HFF-Myc (cell line): ENCODE measurements around the gene ULBP2.
"Not testable (repeated sequence)": the region's sequence is repeated elsewhere in the genome, so short reads cannot be mapped to it uniquely, and the experiment has no call there.

Experiments used
- DNase-seq: peaks from one replicate; pipeline ENCODE4 v3.0.0-alpha.2; 2011; ENCODE audit warnings: low read depth; ENCODE audit errors: extremely low read depth
- H3K4me3 ChIP-seq: replicated peaks from 2 replicates; pipeline ENCODE4 v1.5.1; 2011; ENCODE audit warnings: low read depth, mild to moderate bottlenecking, control low read depth, low read length
- TF ChIP-seq, protein P1 (sequence below): IDR thresholded peaks from 2 replicates; pipeline ENCODE4 v1.5.1; 2012; ENCODE audit warnings: mild to moderate bottlenecking, low read depth, low read length, control low read depth; ENCODE audit errors: missing control alignments

Gene ULBP2

GRCh38 chr6:149939356-149939648, 2.5 kb upstream of the ULBP2 start:
- H3K4me3 ChIP-seq: no peak overlapping the region
- TF ChIP-seq, protein P1, sequence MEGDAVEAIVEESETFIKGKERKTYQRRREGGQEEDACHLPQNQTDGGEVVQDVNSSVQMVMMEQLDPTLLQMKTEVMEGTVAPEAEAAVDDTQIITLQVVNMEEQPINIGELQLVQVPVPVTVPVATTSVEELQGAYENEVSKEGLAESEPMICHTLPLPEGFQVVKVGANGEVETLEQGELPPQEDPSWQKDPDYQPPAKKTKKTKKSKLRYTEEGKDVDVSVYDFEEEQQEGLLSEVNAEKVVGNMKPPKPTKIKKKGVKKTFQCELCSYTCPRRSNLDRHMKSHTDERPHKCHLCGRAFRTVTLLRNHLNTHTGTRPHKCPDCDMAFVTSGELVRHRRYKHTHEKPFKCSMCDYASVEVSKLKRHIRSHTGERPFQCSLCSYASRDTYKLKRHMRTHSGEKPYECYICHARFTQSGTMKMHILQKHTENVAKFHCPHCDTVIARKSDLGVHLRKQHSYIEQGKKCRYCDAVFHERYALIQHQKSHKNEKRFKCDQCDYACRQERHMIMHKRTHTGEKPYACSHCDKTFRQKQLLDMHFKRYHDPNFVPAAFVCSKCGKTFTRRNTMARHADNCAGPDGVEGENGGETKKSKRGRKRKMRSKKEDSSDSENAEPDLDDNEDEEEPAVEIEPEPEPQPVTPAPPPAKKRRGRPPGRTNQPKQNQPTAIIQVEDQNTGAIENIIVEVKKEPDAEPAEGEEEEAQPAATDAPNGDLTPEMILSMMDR: no peak
- DNase-seq: no peak

- TF ChIP-seq, protein P1: no peak
- DNase-seq: no peak
- no peak overlapping the region for H3K4me3 ChIP-seq
These were observed 1.7 kb upstream of the ULBP2 start for GRCh38 chr6:149939909-149940671.

- H3K4me3 ChIP-seq: no peak overlapping the region
- DNase-seq: no peak
- TF ChIP-seq, protein P1: no peak
These were observed 1.2 kb upstream of the ULBP2 start for GRCh38 chr6:149940672-149940982.

GRCh38 chr6:149942461-149942829, 631 bp downstream of the ULBP2 start:
- TF ChIP-seq, protein P1: no peak
- peak overlapping the region; percentile 58 for H3K4me3 ChIP-seq
- no peak for DNase-seq

DNA sequence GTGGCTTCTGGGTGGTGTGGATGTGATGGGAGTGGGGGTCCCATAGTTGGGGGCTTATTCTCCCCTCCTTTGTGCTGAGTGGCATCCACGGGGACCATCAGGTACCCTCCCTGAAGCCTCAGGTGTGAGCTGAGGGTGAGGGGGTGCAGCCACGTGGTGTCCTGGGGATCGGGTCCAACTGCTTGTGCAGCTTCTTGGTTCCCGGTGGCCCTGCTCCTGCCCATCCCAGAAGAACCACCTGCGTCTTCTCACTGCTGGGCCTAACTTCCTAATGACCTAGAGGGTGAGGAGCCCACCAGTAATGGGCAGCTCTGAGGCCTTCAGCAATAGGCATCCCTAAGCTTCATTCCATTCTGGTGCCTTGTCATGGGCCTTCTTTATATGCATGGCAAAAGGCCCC, 1.5 kb downstream of the ULBP2 start:
- not testable (repeated sequence) for DNase-seq, H3K4me3 ChIP-seq

DNA sequence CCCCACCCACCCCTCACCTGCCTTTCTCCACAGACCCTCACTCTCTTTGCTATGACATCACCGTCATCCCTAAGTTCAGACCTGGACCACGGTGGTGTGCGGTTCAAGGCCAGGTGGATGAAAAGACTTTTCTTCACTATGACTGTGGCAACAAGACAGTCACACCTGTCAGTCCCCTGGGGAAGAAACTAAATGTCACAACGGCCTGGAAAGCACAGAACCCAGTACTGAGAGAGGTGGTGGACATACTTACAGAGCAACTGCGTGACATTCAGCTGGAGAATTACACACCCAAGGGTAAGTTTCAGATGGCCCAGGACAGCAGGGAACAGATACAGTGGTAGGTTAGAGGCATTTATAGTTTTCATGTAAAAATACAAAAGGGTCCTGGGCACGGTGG, 3.5 kb downstream of the ULBP2 start:
- H3K4me3 ChIP-seq, DNase-seq: not testable (repeated sequence)

DNA sequence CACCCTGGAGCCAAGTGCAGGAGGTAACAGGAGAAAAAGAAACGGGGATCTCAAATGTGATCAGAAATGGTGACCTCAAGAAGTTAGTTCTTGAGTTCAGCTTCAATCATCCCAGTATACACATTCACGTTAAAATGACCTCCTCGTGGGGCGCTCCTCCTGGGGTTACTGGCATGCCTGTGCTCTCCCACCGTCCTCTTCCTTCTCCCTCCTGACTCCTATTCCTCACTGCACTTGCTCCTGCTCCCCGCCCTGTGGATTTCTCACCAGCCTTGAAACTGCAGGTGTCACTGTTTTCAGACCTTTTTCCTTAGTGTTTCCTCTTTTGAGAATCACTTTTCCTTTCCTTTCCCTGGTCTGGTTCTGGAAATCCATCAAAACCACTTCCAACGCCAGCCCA, 4.8 kb downstream of the ULBP2 start:
- H3K4me3 ChIP-seq, DNase-seq: not testable (repeated sequence)

DNA sequence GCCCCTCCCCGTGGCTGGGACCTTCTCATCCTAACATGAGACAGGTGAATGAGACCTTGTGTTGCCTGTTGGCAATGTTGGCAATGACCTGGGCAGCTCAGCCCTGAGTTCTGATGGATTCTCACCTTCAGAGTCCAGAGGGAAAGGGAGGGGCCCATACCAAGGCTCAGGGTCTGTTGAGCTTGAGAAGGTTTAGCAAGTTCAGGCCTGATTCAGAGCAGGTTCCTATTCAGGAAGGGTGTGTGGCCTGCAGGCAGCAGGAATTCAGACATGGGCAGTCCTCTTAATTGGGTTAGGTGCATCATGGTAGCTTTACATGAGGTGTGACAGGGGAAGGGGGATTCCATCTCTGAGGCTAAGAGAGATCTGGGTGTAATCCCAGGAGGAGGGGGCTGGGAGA, 5.7 kb downstream of the ULBP2 start:
- not testable (repeated sequence) for DNase-seq, H3K4me3 ChIP-seq

GRCh38 chr6:149948011-149948410, 6.2 kb downstream of the ULBP2 start:
- no peak overlapping the region for H3K4me3 ChIP-seq
- TF ChIP-seq, protein P1: no peak
- no peak for DNase-seq
